Measurements from ENCODE around the gene FER.

The FER gene

DNA sequence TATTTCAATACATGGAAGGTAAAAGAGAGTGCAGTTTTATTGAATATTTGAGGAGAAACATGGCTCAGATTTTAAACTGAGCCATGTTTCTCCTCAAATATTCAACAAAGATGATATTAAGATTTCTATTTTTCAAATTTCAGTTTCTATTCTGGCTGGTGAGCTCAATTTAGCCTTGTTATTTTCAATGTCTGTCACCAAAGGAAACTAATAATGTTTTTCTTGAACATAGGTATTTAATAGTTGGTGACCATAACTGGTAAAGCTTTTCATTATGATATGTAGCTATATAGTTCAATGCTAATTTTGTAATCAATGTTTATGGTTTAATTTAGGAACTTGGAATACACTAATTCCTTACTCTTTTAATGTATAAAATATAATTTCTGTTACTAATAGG, 177.4 kb downstream of the FER start:
- Histone ChIP-seq H3K4me3 (ENCODE audit: low read depth, low read length) (no peak overlapping the region), H3K36me3 (replicated peaks) (no peaks in the 10 kb centered on the region), H3K27ac (no peak overlapping the region), H3K27me3 (replicated peaks) (no peaks in the 10 kb centered on the region)
- in situ Hi-C loops (cut with HindIII; ENCODE audit: low pct_ligation_motif_present, low sequenced_read_pairs) = no loop called here
- no peak for DNase-seq
- TF ChIP-seq, protein P1, sequence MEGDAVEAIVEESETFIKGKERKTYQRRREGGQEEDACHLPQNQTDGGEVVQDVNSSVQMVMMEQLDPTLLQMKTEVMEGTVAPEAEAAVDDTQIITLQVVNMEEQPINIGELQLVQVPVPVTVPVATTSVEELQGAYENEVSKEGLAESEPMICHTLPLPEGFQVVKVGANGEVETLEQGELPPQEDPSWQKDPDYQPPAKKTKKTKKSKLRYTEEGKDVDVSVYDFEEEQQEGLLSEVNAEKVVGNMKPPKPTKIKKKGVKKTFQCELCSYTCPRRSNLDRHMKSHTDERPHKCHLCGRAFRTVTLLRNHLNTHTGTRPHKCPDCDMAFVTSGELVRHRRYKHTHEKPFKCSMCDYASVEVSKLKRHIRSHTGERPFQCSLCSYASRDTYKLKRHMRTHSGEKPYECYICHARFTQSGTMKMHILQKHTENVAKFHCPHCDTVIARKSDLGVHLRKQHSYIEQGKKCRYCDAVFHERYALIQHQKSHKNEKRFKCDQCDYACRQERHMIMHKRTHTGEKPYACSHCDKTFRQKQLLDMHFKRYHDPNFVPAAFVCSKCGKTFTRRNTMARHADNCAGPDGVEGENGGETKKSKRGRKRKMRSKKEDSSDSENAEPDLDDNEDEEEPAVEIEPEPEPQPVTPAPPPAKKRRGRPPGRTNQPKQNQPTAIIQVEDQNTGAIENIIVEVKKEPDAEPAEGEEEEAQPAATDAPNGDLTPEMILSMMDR (IDR thresholded peaks at IDR 0.05; ENCODE audit: low read depth, low read length, missing control alignments) = no peak

DNA sequence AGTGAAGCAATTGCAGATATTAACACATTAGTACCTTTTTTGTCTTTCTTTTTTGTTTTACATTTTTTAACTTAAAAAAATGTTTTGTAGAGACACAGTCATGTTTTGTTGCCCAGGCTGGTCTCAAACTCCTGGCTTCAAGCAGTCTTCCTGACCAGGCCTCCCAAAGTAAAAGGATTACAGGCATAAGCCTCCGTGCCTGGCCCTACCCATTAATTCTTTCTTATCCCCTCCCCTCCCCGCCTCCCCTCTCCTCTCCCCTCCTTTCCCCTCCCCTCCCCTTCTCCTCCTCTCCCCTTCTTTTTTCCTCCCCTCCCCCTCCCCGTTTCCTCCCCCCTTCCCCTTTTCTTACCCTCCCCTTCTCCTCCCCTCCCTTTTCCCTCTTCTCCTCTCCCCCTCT, 182.4 kb downstream of the FER start:
- Histone ChIP-seq H3K27ac (no peak overlapping the region), H3K36me3 (replicated peaks) (no peaks in the 10 kb centered on the region), H3K27me3 (replicated peaks) (no peaks in the 10 kb centered on the region), H3K4me3 (ENCODE audit: low read depth, low read length) (no peak overlapping the region)
- TF ChIP-seq, protein P1 (IDR thresholded peaks at IDR 0.05; ENCODE audit: low read depth, low read length, missing control alignments) = no peak
- DNase-seq = no peak
- in situ Hi-C loops (cut with HindIII; ENCODE audit: low pct_ligation_motif_present, low sequenced_read_pairs) = no loop called here

DNA sequence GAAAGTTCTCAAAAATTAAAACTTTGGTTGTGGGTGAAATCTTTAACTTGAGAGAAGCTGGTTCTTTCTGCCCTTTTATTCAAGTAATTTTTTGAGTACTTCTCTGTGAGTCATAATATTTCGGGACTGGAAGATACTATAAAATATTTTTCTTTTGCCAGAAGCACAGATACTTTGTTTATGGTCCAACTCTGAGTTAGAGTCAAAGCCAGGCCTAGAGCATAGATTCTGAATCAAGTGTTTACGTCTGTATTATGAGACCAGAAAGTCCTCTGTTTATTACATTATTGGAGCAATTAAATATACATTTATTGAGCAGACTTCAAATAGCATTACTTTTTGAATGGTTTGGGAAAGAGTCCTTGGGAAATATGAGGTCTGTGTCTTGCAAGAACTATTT, 187.9 kb downstream of the FER start:
- Histone ChIP-seq H3K27me3 (replicated peaks) (no peaks in the 10 kb centered on the region), H3K27ac (no peak overlapping the region), H3K36me3 (replicated peaks) (no peaks in the 10 kb centered on the region), H3K4me3 (ENCODE audit: low read depth, low read length) (no peak overlapping the region)
- in situ Hi-C loops (cut with HindIII; ENCODE audit: low pct_ligation_motif_present, low sequenced_read_pairs) = no loop called here
- TF ChIP-seq, protein P1 (IDR thresholded peaks at IDR 0.05; ENCODE audit: low read depth, low read length, missing control alignments) = no peak
- DNase-seq = no peak

DNA sequence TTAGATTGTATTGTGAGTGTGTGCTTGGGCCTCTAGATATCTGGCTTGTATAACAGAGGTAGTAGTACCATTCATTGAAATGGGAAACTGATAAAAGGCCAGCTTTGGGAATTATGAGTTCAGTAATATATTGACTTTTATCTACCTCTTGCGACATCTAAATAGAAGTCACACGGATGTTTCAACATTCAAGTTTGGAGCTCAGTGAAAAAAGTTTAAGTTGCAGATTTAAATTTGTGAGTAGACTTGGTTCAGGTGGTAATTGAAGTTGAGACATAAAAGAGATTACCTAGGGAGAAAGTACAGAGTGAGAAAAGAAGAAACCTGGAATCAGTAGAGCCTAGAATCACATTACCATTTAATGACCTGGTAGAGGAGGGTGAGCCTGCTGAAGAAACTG, 189.5 kb downstream of the FER start:
- no peak for DNase-seq
- in situ Hi-C loops (cut with HindIII; ENCODE audit: low pct_ligation_motif_present, low sequenced_read_pairs) = no loop called here
- H3K36me3 ChIP-seq (replicated peaks) = no peaks in the 10 kb centered on the region
- TF ChIP-seq, protein P1 (IDR thresholded peaks at IDR 0.05; ENCODE audit: low read depth, low read length, missing control alignments) = no peak
- H3K27ac ChIP-seq = no peak overlapping the region
- H3K27me3 ChIP-seq (replicated peaks) = no peaks in the 10 kb centered on the region
- no peak overlapping the region for H3K4me3 ChIP-seq (ENCODE audit: low read depth, low read length)

DNA sequence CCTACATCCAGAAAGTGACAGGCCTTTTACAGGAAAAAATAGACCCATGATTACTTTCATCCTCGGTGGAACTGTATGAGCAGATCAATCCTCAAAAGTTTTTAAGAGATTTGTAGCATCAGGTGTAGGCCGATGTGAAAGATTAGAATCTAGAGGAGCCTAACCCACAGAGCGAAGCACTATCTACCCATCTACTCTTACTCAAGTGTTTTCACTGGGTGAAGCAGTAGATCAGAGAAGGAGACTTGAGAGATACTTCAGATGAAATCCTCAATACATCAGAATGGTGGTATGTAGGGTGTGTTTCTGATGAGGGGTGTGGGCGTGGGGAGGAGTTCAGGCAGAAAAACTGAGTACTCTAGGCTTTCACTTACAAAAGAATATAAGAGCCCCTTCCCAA, 192.8 kb downstream of the FER start:
- TF ChIP-seq, protein P1 (IDR thresholded peaks at IDR 0.05; ENCODE audit: low read depth, low read length, missing control alignments) = no peak
- H3K4me3 ChIP-seq (ENCODE audit: low read depth, low read length) = no peak overlapping the region
- no peaks in the 10 kb centered on the region for H3K36me3 ChIP-seq (replicated peaks)
- in situ Hi-C loops (cut with HindIII; ENCODE audit: low pct_ligation_motif_present, low sequenced_read_pairs) = no loop called here
- no peak overlapping the region for H3K27ac ChIP-seq
- no peaks in the 10 kb centered on the region for H3K27me3 ChIP-seq (replicated peaks)
- DNase-seq = no peak

DNA sequence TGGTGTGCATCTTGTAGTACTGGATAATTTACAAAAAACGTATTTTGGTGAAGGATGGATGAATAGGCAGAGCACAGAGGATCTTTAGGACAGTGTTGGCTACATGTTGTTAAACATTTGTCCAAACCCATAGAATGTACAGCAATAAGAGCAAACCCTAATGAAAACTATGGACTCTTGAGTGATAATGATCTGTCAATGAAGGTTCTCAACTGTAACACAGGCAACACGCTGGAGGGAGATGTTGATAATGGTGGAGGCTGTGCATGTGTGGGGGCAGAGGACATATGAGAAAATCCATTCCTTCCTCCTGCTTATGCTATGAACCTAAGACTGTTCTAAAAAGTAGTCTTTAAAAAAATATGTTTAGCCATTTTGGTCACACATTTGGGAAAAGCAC, 194.0 kb downstream of the FER start:
- no peaks in the 10 kb centered on the region for H3K36me3 ChIP-seq (replicated peaks)
- no peaks in the 10 kb centered on the region for H3K27me3 ChIP-seq (replicated peaks)
- TF ChIP-seq, protein P1 (IDR thresholded peaks at IDR 0.05; ENCODE audit: low read depth, low read length, missing control alignments) = no peak
- H3K4me3 ChIP-seq (ENCODE audit: low read depth, low read length) = no peak overlapping the region
- in situ Hi-C loops (cut with HindIII; ENCODE audit: low pct_ligation_motif_present, low sequenced_read_pairs) = no loop called here
- DNase-seq = no peak
- H3K27ac ChIP-seq = no peak overlapping the region

All from brain microvascular endothelial cell (primary cell).